ENCODE data around the gene KIF5A.
"Not testable (repeated sequence)": the region's sequence is repeated elsewhere in the genome, so short reads cannot be mapped to it uniquely, and the experiment has no call there.

The KIF5A gene

DNA sequence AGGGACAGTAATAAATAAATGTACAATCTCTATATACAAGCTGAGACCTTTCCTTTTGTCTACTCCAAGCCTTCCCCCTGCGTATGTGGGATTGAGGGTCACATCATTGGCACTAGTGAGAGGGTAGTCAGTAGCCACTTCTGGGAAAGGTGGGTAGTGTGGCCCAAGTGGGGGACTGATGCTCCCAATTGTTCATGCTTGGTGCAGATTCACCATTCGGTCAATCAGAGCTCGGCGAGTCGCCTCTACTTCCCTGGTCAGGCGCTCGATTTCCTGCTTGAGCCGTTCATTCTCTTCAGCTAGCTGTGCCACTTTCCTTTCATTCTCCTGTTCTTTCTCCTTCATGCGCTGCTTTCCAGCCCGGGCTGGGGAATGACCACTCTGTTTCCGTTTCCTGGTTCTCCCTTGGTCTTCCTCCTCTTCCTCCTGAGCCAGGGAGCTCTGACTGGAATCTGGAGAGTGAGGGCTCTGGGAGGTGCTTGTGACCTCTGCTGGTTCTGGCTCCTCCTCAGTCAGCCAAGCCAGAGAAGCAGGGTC, 33.2 kb upstream of the KIF5A start:
- H3K27ac Mint-ChIP-seq, result peak overlapping the region in 1 of 2 donors; percentile 24
- ATAC-seq (no peak), DNase-seq (no peak)
- no peaks in the 10 kb centered on the region for H3K27me3 Mint-ChIP-seq
- peak overlapping the region in 1 of 2 donors; percentile 1 for H3K4me3 Mint-ChIP-seq
- no peaks in the 10 kb centered on the region for H3K9me3 Mint-ChIP-seq
- peaks cover 72% of the 10 kb centered on the region for H3K4me1 Mint-ChIP-seq

DNA sequence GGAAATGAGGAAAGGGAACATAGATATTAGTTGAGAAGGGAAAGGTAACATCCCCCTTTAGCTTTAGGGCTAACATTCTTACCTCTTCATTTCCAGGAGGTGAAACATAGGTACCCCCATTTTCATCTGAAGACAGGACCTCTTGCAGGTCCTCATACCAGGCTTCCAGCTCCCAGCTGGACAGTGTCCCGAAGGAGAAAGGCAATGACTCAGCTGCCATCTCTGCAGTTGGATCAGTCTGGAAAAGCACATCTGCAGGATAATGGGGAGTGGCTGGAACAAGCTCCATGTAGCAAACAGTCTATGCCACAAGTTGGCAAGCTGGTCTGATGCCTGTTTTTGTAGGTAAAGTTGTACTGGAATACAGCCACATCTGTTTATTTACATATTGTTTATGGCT, 32.7 kb upstream of the KIF5A start:
- H3K9me3 Mint-ChIP-seq, result no peaks in the 10 kb centered on the region
- DNase-seq, result no peak
- H3K4me1 Mint-ChIP-seq, result peaks cover 74% of the 10 kb centered on the region
- peak overlapping the region in 1 of 2 donors; percentile 6 for H3K27ac Mint-ChIP-seq
- no peaks in the 10 kb centered on the region for H3K27me3 Mint-ChIP-seq
- no peak for ATAC-seq
- peak overlapping the region in 1 of 2 donors; percentile 1 for H3K4me3 Mint-ChIP-seq

GRCh38 chr12:57517718-57518117, 32.1 kb upstream of the KIF5A start:
- not testable (repeated sequence) for H3K9me3 Mint-ChIP-seq, ATAC-seq
- peaks cover 76% of the 10 kb centered on the region for H3K4me1 Mint-ChIP-seq

DNA sequence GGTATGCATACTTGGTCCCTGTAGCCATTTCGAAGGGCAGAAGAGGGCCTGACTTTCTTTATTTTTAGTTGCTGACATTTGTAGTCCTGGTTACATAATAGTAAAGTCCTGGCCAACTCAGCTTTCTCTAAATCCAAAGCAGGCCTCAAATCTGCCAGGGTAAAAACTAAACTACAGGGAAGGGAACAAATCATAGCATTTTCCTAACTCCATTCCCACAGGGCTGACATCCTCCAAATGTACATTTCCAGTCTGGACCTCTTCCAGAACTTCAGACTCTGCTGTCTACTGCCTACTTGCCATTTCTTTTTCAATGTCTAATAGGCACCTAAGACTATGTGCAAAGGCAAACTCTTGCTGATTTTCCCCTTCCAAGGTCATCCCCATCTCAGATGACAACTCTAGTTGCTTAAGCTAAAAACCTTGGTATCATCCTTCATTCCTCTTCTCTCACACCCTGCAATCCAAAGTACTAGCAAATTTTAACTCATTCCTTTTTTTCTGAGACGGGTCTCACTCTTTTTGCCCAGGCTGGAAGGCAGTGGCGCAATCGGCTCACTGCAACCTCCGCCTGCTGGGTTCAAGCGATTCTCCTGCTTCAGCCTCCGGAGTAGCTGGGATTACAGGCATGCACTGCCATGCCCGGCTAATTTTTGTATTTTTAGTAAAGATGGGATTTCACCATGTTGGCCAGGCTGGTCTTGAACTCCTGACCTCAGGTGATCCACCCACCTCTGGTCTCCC, 31.5 kb upstream of the KIF5A start:
- Mint-ChIP-seq H3K27me3 (no peaks in the 10 kb centered on the region), H3K4me1 (peaks cover 76% of the 10 kb centered on the region)
- ATAC-seq, result no peak

More at GRCh38 chr12:57517718-57518117, 32.1 kb upstream of the KIF5A start:
- not testable (repeated sequence) for DNase-seq, H3K27me3 Mint-ChIP-seq
- Mint-ChIP-seq H3K4me3 (peak overlapping the region; percentile 95 to 97), H3K27ac (peak overlapping the region in 1 of 2 donors; percentile 92)

GRCh38 chr12:57518920-57519795, 30.7 kb upstream of the KIF5A start:
- Mint-ChIP-seq H3K9me3 (no peaks in the 10 kb centered on the region), H3K27me3 (no peaks in the 10 kb centered on the region), H3K27ac (peak overlapping the region; percentile 99 to 100), H3K4me1 (peaks cover 83% of the 10 kb centered on the region), H3K4me3 (peak overlapping the region; percentile 95 to 97)
- DNase-seq (no peak), ATAC-seq (no peak)

More for the DNA sequence above, 31.5 kb upstream of the KIF5A start:
- Mint-ChIP-seq H3K27ac (peak overlapping the region; percentile 99 to 100), H3K9me3 (no peaks in the 10 kb centered on the region), H3K4me3 (peak overlapping the region; percentile 95 to 97)
- DNase-seq, result peak in 1 of 2 donors; percentile 24

GRCh38 chr12:57519796-57520052, 30.1 kb upstream of the KIF5A start:
- Mint-ChIP-seq H3K9me3 (no peaks in the 10 kb centered on the region), H3K27me3 (no peaks in the 10 kb centered on the region), H3K4me1 (peaks cover 84% of the 10 kb centered on the region), H3K27ac (peak overlapping the region; percentile 99 to 100), H3K4me3 (peak overlapping the region; percentile 95 to 97)
- ATAC-seq (peak; percentile 0), DNase-seq (peak; percentile 60 to 64)

DNA sequence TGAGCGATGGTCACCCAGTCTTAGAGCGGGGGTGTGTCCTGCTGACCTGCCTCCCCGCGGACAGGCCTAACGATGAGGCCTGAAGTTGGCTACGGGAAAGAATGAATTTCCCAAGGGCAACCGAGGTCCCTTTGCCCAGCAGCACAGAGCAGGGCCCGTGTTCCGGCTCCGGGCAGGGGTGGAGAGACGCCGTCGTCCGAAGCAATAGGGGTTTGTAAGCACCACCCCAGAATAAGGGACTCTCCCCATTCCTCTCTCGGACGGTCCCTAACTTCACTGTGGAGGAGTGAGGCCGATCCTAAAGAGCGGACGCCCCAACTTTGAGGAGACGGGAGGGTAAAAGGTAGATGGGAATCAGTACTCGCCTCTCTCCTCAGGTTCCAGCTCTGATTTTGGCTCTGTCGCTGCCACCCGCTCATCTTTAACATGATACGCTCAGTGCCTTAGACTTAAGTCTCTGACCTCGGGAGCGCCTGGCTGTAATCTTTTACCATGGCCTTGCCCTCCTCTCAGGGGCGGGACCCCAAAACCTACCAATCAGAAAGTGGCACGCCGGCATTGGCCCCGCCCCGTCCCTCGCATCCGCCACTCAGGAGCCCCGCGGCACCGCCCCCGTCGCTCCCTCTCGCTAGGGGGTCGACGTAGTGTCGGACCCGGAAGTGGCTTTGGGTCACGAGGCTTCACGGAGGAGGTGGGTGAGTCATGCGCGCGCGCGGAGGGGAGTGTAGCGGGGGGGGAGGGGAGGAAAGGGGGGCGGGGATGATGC, 29.6 kb upstream of the KIF5A start, which contains the start of gene DDIT3:
DDIT3 (minus strand) TSS at position 462 of the 766 bp plus-strand sequence. CDS start 3,108 bp downstream, outside the sequence.
- ATAC-seq, result peak; percentile 77
- Mint-ChIP-seq H3K27me3 (no peaks in the 10 kb centered on the region), H3K4me1 (peaks cover 84% of the 10 kb centered on the region), H3K9me3 (no peaks in the 10 kb centered on the region), H3K4me3 (peak within 1 kb of the TSS; percentile 95 to 97), H3K27ac (peak within 1 kb of the TSS; percentile 99 to 100)
- peak; percentile 100 for DNase-seq

- no peak for ATAC-seq
- Mint-ChIP-seq H3K4me1 (peaks cover 88% of the 10 kb centered on the region), H3K27ac (peak overlapping the region; percentile 99 to 100), H3K4me3 (peak overlapping the region; percentile 95 to 97), H3K9me3 (no peaks in the 10 kb centered on the region), H3K27me3 (no peaks in the 10 kb centered on the region)
- peak in 1 of 2 donors; percentile 54 for DNase-seq
Observed at GRCh38 chr12:57521525-57522010, 28.3 kb upstream of the KIF5A start.

- H3K4me1 Mint-ChIP-seq, result peaks cover 88% of the 10 kb centered on the region
- H3K4me3 Mint-ChIP-seq, result peak within 1 kb of the TSS; percentile 96 to 98
- ATAC-seq (peak; percentile 66), DNase-seq (peak; percentile 95 to 96)
- H3K27ac Mint-ChIP-seq, result peak within 1 kb of the TSS; percentile 99 to 100
- H3K27me3 Mint-ChIP-seq, result no peaks in the 10 kb centered on the region
- H3K9me3 Mint-ChIP-seq, result no peaks in the 10 kb centered on the region
Observed at GRCh38 chr12:57522011-57522886, 27.6 kb upstream of the KIF5A start, which contains the start of gene MBD6. Gene MBD6, plus strand, starts transcription at chr12:57522824. Its CDS starts 1,480 bp downstream, at chr12:57524304.

- DNase-seq, result no peak
- Mint-ChIP-seq H3K4me1 (peaks cover 84% of the 10 kb centered on the region), H3K27ac (peak overlapping the region; percentile 50 to 91), H3K9me3 (no peaks in the 10 kb centered on the region), H3K4me3 (peak overlapping the region; percentile 96 to 98), H3K27me3 (no peaks in the 10 kb centered on the region)
- ATAC-seq, result no peak
Observed at GRCh38 chr12:57522887-57523705, 26.7 kb upstream of the KIF5A start.

DNA sequence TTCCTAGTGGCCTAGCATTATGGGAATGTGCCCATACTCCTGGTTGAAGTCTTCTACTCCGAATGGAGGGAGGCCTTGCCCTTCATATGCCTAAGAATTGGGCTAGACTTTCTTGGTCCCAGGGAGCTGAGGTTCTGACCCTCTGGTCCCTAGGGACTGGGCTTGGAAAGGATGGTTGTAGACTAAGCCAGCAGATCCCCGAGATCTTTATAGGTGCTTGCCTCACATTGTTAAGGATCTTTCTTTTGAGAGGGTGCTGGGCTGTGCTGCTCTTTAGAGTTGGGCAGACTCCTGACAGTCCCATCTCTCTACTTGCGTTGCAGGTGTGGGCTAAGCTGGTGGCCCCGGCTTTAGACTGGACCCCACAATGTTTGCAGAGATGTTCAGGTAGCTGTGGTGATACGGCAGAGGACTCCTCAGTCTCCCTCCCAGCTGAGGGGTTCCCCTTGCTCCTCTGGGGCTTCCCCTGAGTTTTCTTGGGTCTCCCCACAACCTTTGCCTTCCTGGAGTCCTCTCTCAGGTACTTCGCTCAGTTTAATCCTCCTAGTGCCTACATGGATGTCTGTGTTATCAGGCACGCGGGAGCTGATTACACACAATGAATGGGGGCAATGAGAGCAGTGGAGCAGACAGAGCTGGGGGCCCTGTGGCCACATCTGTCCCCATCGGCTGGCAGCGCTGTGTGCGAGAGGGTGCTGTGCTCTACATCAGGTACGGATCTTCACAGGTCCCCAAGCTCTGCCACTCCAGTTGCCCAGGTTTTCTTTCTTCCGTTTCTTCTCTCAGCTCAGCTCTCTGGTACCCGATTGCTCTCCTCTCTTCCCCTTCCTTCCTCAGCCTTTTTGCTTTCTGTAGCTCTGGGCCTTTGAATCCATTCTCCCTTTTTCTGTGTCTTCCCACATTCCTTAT, 25.9 kb upstream of the KIF5A start:
- H3K27ac Mint-ChIP-seq, result peak overlapping the region; percentile 51 to 91
- no peak for ATAC-seq
- DNase-seq, result peak; percentile 32 to 43
- peaks cover 80% of the 10 kb centered on the region for H3K4me1 Mint-ChIP-seq
- H3K9me3 Mint-ChIP-seq, result no peaks in the 10 kb centered on the region
- no peaks in the 10 kb centered on the region for H3K27me3 Mint-ChIP-seq
- H3K4me3 Mint-ChIP-seq, result peak overlapping the region; percentile 96 to 98

- no peak for DNase-seq
- H3K27me3 Mint-ChIP-seq, result no peaks in the 10 kb centered on the region
- H3K4me1 Mint-ChIP-seq, result peaks cover 84% of the 10 kb centered on the region
- H3K9me3 Mint-ChIP-seq, result no peaks in the 10 kb centered on the region
- ATAC-seq, result no peak
- peak overlapping the region; percentile 96 to 98 for H3K4me3 Mint-ChIP-seq
- H3K27ac Mint-ChIP-seq, result peak overlapping the region in 1 of 2 donors; percentile 67
Observed at GRCh38 chr12:57524814-57525614, 24.8 kb upstream of the KIF5A start.

Measured in stimulated activated naive CD8-positive, alpha-beta T cell treated with anti-CD3 and anti-CD28 coated beads, Interleukin-15, amount 100 ng/mL, for 72 hours (primary cell).